ENCODE measurements around the gene MAZ. TPM values are rescaled to one million over a fixed set of nuclear protein-coding genes. Genes with fewer than 3 reads are reported as not detected.
A peak's percentile ranks its signal among the peaks of the same experiment; 100 is the strongest.

Gene MAZ
- total and polyA plus RNA-seq, 2 of the 13 experiments (the other 11 are each of a cell fraction or from before 2014, with no cell fraction given) = 203 to 277 TPM

- TF ChIP-seq PAXIP1 (CRISPR knock-in tag; conservative IDR thresholded peaks at IDR 0.05) = no peak
- TF ChIP-seq ZBTB38 (CRISPR knock-in tag; IDR thresholded peaks at IDR 0.05) = peak; percentile 99
- TF ChIP-seq GMEB1 (CRISPR knock-in tag; IDR thresholded peaks at IDR 0.05; ENCODE audit: borderline replicate concordance) = peak; percentile 67
- TF ChIP-seq NFAT5 (CRISPR knock-in tag; IDR thresholded peaks at IDR 0.05) = no peak
- TF ChIP-seq SP5 (CRISPR knock-in tag; IDR thresholded peaks at IDR 0.05; ENCODE audit: borderline replicate concordance, low read depth) = 0 out of 2 replicates have a peak, but pooled peaks have one; percentile 16
- no peak for TF ChIP-seq ZBTB2 (CRISPR knock-in tag; IDR thresholded peaks at IDR 0.05; ENCODE audit: low read depth)
- peak; percentile 87 for TF ChIP-seq ZNF547 (CRISPR knock-in tag; IDR thresholded peaks at IDR 0.05)
- no peak for TF ChIP-seq KAT2B (IDR thresholded peaks at IDR 0.05; ENCODE audit: borderline replicate concordance, low read depth, low read length)
- TF ChIP-seq ZNF460 (CRISPR knock-in tag; IDR thresholded peaks at IDR 0.05; ENCODE audit: borderline replicate concordance) = no peak
- TF ChIP-seq USF2 (IDR thresholded peaks at IDR 0.05; ENCODE audit: low read depth, low read length) = peak; percentile 3; the same call in 1 of the 2 replicates
- TF ChIP-seq USF2 (CRISPR knock-in tag; IDR thresholded peaks at IDR 0.05; ENCODE audit: borderline replicate concordance) = no peak
- TF ChIP-seq PREB (CRISPR knock-in tag; IDR thresholded peaks at IDR 0.05) = no peak
Observed at GRCh38 chr16:29784901-29785500, 21.3 kb upstream of the MAZ start (continued).

All from HepG2 (cell line).